AG08396 (cell line): Measurements from ENCODE around the gene TNFRSF13B.
"Not testable (repeated sequence)": the region's sequence is repeated elsewhere in the genome, so short reads cannot be mapped to it uniquely, and the experiment has no call there.

Experiments used
- DNase-seq: peaks from one replicate; pipeline ENCODE4 v3.0.0; 2012; ENCODE audit warnings: low spot score, mixed read lengths

The TNFRSF13B gene

DNA sequence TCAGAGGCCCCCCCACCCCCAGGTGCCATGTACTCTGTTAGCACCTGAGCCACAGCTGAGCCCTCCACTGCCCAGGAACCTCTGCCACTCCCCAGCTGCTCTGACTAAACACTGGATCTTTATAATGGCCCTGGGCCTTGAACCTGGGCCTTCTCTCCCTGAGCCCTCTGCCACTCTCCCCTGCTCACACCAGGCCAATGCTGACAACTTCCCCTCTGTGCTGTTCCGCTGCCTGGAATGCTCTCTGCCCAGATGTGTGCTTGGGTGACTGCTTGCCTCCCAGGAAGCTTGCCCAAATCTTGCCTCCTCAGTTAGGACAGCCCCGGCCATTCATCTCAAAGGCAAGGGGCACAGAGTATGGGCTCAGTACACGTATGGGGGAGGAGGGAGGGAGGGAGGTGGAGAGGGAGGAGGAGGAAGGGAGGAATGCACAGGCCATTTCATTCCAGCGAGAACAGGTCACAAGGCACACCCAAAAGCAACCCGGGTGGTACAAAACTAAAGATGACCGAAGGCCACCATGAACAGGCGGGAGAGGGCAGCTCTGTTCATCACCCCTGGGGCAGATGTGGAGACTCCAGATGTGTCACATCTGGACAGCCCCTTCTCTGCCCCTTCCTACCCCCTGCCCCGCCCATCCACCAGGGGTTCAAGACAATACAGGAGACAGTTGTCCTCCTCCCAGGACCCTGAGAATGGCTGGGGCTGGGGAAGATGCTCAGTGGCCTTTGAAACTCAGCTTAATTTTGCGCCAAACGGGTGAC, 15.3 kb upstream of the TNFRSF13B start:
- no peak for DNase-seq

DNA sequence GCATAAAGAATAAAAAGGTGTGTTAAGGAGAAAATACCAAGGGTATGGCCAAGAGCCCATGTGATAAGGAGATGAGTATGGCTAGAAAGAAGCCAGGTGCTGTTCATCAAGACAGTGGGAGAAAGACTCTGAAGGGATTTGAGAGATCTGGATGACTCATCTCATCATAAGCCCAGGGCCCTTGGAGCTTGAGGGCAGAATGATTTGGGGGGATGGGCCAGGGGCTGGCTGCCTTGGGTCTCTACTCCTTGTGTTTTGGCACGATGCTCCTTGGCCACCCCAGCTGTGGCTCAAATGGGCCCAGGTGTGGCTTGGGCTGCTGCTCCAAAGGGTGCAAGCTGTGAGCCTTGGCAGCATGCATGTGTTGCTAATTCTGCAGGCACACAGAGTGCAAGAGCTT, 14.5 kb upstream of the TNFRSF13B start:
- no peak for DNase-seq

DNA sequence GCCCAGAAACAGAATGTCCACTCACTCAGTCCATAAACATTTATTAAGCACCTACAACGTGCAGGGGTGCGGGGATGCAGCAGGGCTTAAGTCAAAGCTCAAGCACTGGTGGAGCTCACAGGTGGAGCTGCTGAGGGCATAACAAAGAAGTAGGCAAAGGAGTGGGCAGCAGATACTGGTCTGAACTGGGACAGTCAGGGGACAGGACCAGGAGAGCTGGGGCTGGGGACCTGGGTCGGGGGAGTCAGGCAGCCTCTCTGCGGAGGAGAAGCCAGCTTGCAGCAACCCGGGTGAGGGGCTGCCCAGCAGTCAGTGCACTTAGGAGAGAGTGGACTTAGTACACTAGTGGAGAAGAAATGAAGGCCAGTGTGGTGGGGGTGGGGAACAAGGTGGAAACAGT, 10.0 kb upstream of the TNFRSF13B start:
- no peak for DNase-seq

DNA sequence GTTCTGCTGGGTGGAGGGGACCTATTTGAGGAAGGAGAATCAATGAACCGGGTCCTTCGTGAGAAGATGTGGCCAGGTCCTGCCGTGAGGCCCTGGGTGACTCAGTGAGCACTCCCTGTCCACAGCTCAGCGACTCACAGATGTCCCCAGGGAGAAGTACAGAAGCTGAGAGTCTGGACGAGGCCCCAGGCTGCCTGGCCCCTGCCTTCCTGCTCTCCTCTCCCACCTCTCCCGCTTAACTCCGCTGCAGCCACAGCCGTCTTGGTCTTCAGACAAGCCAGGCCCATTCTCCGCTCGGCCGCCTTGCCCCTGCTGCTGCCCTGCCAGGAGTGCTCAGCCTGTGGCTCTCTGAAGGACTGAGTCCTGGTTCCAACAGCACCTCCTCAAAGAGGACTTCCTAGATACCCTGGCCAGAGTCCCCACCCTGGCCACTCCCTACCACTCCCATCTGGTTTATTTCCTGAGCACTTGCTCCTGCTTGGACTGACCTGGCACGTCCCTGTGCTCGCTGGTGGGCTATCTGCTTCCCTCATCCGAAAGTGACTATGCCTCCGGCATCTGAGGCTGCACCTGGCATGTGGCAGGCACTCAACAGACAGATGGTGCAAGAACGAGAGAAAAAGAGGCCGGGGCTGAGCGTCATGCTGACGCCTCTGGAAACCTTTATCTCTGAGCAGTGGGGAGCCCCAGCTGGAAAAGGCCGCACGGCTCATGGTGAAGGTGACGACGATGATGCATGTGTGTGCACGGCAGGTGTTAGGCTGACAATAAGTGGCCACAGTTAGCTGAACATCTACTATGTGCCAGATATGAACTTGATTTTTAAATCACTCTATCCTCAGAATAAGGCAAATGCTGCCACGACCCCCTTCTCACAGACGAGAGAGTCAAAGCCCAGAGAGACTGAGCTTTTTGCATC, 9.2 kb upstream of the TNFRSF13B start:
- DNase-seq, result no peak

DNA sequence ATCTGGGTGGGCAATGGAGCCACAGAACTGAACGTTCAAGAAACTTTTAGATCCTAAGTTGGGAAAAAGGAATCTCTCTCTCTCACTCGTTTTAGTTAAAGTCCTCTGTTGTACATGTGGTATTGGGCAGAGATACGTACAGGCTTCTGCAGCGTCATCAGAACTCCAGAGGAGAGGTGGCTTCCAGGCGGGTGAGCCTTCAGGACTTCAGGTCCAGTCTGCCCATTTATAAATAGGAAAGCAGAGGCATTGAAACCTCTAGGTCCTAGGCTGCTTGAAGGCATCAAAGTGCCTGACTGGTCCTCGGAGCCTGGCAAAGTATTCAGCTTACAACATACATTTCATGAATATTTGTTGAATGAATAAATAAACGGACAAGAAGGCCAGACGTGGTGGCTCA, 8.1 kb upstream of the TNFRSF13B start:
- no peak for DNase-seq

DNA sequence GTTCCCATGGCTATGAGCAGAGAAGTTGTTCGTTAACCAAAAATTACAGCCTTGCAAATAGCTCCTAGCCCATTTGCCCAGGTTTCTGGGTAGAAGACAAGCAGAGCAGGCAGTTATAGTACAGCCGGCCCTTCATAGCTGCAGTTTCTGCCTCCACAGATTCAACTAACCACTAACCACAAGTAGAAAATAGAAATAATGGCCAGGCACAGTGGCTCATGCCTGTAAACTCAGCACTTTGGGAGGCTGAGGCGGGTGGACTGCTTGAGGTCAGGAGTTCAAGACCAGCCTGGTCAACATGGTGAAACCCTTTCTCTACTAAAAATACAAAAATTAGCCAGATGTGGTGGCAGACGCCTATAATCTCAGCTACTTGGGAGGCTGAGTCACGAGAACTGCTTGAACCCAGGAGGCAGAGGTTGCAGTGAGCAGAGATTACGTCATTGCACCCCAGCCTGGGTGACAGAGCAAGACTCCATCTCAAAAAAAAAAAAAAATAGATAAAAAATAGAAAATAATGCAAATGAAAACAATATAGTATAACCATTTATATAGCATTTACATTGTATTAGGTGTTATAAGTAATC, 7.4 kb upstream of the TNFRSF13B start:
- not testable (repeated sequence) for DNase-seq

DNA sequence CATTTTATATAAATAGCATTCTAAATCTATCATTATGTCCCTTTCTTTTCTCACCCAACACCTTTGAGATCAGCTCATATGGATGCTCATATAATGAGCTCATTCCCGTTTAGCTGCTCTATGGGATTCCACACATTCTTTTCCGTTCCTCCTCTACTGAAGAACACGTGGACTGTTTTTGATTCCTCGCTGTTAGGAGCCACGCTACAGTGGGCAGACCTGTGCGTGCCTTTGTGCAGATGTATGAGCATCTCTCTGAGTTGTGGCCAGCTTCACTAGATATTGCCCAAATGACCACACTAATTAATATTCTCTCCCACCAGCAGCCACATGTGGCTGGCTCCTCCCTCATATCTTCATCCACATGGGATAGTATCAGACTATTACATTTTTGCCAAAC, 6.0 kb upstream of the TNFRSF13B start:
- peak; percentile 48 for DNase-seq

DNA sequence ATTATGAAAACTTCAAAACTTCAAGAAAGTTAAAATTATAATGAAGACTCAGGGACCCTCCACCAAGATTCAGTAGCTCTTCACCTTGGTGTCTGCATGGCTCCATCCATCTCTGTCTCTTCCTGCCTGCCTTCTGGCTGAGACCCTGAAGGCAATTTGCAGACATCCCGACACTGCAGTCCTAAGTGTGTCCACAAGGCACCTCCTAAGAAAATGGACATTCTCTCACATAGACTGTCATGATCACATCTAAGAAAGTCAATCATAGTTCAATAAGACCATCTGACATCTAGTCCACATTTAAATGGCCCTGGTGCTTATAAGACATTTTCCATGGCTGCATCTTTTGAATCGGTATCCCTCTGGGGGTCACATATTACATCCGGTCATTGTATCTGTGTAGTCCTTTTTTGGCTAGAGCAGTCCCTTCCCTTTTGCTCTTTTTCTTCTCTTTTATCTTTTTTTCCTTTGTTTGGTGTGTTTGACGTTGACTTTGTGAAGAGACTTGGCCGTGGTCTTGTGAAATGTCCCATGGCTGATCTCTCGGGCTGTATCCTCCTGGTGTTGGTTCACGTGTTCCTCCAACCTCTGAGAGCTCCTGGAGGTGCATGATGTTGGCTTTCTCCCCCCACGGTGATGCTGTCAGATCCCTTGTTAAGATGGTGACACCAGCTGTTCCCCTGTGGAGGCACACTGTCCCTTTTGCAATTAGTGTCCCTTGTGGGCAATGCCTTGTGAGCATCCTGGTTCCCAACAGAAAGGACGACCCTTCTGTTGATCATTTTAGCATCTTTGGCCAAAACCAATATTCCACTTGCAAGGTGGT, 5.0 kb upstream of the TNFRSF13B start:
- no peak for DNase-seq

DNA sequence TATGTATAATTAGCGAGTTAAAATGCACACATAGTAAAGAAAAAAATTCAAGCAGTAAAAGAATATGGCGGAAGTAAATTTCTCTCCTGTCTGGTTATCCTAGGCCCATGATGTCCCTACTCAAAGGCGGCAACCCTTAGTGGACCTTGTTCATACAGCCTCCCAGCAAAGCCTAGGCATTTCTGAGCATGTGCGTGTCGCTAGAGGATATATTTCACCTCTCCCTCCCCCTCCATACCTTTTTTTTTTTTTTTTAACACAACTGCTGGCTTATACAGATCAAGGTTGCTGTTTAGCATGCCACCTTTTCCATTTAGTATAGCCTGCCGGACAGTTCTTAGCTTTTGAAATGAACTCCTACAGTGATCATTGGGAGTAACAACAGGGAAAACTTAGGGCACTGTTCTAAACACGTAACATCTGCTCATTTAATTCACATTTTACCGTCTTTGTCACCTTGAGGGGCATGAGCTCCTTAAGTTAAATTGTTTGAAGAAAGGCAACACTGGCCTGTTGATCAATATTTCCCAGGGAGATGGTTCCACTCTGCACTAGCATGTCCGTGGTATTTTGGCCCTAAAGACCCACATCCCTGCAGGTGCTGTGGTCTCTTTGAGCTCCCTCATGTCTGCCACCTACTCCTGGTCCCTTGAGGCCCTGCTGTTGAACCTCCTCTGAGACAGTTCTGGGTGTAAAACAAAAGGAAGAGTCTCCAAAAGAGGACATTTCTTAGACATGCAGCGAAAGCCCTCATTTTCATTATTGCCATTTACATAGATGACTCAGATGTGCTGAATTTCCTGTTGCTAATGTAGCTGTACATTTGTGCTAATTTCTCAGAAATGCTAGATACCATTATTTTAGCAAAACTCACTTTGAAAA, 4.1 kb upstream of the TNFRSF13B start:
- DNase-seq, result no peak

DNA sequence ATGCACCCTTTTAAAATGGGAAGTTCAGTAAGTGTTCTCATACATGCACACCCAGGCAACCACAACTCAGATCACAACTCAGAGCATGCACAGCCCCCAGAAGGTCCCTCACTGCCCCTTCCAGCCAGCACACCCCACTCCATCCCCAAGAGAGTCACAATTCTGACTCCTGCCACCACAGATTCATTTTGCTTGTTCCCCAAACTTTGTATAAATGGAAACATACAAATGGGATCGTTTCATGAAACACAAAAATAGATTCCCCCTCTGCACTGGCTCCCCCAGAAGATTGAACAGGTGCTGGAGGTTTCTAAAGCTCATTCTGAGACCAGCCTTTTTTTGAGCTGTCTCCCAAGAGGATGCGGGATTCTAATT, 3.3 kb upstream of the TNFRSF13B start:
- no peak for DNase-seq

DNA sequence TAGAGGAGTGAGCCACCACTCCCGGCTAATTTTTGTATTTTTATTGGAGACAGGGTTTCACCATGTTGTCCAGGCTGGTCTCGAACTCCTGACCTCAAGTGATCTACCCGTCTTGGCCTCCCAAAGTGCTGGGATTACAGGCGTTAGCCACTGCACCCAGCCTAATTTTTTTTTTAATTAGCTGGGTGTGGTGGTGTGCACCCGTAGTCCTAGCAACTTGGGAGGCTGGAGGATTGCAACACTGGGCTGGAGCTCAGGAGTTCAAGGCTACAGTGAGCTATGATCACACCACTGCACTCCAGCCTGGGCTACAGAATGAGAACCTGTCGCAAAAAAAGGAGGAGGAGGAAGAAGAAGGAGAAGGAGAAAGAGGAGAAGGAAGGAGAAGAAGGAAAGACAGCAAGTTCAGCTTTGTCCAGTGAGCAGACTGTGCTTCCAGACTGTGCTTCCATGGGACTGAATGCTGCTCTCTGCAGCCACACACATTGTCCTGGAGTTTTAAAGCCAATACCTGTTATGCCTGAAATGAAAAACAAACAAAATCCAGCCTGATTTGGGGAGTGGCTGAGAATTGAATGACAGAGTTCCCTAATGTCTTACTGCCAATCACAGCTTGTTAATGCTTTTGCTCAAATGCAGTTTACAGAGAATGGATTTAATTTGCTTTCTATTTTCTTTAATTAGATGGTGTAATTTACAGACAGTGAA, 2.8 kb upstream of the TNFRSF13B start:
- DNase-seq, result no peak

DNA sequence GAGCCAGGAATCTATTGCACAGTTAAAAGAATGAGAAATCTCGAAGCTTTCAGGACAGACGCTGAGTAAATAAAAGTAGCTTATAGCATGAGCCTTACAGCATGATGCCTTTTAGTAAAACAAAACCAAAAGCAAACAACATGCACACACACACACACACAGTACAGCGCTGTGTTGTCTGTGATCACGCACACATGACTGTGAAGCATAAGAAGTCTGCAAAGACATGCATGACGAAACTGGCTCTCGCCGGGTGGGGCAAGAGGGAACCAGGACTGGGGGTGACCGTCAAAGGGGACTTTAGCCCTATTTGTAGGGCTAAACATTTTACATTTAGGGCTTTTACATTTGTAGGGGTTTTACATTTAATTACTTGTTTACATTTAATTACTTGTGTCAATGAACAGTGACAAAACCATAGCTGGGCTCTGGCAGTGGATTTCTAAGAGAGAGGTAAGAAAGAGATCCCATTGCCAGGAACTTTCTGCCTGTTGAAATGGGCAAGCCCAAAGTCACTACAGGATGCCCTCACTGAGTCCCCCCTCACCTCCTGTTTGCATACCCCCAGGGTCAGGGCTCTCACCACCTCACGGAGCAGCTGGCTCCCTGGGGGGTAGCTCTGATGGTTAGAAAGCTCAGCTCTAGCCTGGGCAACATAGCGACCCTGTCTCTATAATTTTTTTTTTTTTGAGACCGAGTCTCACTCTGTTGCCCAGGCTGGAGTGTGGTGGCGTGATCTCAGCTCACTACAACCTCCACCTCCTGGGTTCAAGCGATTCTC, 2.0 kb upstream of the TNFRSF13B start:
- no peak for DNase-seq

DNA sequence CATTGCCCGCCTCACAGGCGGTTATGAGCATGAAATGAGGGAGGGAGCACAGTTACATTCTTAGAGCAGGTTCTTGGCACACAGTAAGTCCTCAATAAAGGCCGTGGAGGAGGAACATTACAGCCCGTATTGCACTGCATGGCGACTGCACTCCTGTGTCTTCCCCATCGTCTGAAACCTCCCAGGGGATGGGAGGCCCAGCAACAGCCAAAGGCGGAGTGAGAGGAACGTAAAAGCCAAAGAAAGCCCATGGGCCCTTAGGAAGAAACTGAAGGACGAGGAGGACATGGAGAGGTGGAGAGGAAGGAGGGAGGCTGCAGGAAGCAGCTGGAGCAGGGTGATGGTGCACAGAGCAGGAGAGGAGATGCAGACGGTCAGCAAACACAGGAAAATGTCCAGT, 1.1 kb upstream of the TNFRSF13B start:
- DNase-seq, result not testable (repeated sequence)

DNA sequence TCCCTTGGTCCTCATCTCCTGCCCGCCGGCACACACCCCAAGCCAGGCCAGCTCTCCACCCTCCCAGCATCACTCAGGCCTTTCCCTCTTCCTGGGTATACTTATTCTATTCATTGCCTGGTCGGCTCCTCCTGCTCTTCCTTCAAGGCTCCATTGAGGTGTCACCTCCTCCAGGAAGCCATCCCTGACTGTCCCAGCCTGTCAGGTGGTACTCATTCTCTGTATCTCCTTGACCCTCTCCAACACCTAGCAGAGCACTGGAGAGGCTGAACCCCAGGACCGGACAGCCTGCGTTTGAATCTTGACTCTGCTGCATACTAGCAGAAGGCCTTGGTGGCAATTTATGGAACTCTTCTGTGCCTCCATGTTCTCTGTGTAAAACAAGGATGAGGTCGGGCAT, 428 bp upstream of the TNFRSF13B start:
- DNase-seq, result no peak

DNA sequence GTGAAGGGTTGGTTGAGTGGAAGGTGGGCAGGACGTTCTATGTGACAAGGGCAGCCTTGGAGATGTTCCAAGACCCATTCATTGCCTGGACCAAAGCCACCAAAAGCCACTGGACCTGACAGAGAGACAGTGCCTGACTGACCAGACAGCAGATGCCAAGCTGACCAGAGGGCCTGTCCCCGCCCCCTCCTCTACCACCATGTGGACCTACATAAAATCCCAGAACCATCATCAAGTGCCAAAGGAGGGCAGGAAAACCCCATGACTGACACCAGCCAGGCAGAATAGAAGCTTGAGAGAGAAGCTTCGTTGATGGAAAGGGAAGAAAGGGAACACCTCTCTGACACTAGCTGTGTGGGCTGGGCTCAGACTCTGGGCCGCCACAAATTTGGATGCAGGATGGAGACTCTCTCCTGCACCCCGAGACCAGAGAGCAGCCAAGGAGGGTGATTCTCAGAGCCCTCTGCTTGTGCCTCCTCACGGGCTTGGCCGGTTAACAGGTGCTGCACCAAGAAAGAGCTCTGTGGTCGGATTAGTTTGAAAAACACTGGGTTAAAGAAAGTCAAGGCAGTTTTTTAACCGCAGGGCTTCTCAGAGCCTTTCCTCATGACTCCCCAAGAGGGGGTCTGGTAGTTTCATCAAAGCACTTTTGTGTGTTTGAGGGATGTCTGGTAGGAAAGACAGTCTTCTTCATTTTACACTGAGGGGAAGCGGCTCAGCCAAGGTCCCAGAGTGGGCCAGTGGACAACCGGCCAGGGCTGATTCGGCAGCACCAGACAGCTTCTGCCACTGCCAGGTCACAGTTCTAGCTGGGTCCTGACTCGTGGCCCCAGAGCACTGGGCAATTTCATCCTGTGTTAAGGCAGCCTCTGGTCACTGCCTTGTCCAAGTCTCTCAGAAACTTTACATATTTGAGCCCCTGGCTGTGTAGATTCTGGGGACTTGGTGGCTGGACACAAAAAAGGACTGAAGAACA, 1.7 kb downstream of the TNFRSF13B start:
- no peak for DNase-seq

DNA sequence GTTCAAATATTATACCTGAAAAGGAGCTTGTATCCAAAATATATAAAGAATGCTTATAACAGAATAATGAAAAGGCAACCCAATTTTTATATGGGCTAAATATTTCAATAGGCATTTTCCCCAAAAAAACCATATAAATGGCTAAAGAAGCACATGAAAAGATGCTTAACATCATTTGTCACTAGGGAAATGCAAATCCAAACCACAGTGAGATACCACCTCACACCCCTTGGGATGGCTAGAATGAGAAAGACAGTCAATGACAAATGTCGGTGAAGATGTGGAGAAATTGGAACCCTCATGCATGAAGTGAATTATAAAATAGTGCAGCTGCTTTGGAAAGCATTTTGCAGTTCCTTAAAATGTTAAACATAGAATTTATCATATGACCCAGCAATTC, 3.1 kb downstream of the TNFRSF13B start:
- DNase-seq, result no peak

DNA sequence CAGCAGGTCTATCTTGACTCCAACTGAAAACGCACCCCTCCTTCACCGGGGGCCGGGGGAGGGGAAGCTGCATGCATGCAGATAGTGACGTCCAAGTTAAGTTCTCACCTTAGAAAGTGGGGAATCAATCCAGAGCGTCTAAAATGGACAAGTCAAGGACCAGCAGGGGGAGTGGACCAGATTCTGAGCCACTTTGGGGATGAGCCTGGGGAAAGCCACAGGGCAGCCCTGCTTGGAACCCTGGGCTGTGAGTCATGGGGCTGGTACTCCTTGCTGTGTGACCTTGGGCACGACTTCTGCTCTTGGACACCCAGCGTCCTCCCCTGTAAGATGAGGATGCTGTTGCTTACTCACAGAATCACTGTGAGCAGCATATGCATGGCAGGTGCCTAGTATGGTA, 9.1 kb downstream of the TNFRSF13B start:
- DNase-seq, result no peak

DNA sequence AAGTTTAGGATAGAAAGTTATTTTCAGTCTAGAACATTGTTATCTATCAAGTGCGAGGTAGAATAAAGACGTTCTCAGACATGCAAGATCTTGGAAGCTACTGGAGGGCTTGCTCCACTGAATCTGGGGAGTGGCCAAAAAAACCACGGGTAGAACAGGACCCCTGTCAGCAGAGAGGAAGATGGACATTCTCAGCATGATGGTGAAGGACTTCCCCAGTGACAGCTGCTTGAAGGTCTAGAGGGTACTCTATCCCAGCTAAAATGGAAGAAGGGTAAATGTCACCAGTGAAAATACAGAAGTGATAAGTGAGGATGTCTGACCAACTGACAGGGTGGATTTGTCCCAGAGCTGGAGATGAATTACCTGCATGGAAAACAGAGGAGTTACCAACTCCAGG, 10.1 kb downstream of the TNFRSF13B start:
- DNase-seq, result no peak
